Occipital lobe (tissue), 2 donors: ENCODE results near the gene EDNRB. TPM values are rescaled to one million over a fixed set of nuclear protein-coding genes. Genes with fewer than 3 reads are reported as not detected.
"Not testable (repeated sequence)": the region's sequence is repeated elsewhere in the genome, so short reads cannot be mapped to it uniquely, and the experiment has no call there.

ENCODE experiments used
- DNase-seq: peaks from one replicate; lab custom pipeline; 2025; lab: John Stamatoyannopoulos, UW
- total RNA-seq: library from RNA; depleted of rRNA; stranded (reverse); fragments of >200 nt; gene quantifications from one replicate; pipeline ENCODE4 v1.2.3, GENCODE V29; 2014

The EDNRB gene
- total RNA-seq, 1 donor from 2014 or later = 24.6 TPM

GRCh38 chr13:77896977-77897376 is 21.7 kb downstream of the EDNRB start:
- no peak for DNase-seq

GRCh38 chr13:77896536-77896935 is 22.1 kb downstream of the EDNRB start:
- DNase-seq = no peak

- no peak for DNase-seq
Measured at GRCh38 chr13:77894743-77895142, 23.9 kb downstream of the EDNRB start.

- no peak for DNase-seq
Measured at GRCh38 chr13:77893066-77893465, 25.6 kb downstream of the EDNRB start.

GRCh38 chr13:77892491-77892890 is 26.1 kb downstream of the EDNRB start:
- no peak for DNase-seq

GRCh38 chr13:77891486-77891885 is 27.1 kb downstream of the EDNRB start:
- no peak for DNase-seq

GRCh38 chr13:77891041-77891440 is 27.6 kb downstream of the EDNRB start:
- no peak for DNase-seq

GRCh38 chr13:77883328-77883727 is 35.3 kb downstream of the EDNRB start:
- DNase-seq = no peak

- no peak for DNase-seq
Measured at GRCh38 chr13:77878190-77878589, 40.4 kb downstream of the EDNRB start.

- DNase-seq = no peak
Measured at GRCh38 chr13:77876176-77876575, 42.5 kb downstream of the EDNRB start.

- no peak for DNase-seq
Measured at GRCh38 chr13:77874406-77874805, 44.2 kb downstream of the EDNRB start.

- no peak for DNase-seq
Measured at GRCh38 chr13:77872995-77873394, 45.6 kb downstream of the EDNRB start.

GRCh38 chr13:77871596-77871995 is 47.0 kb downstream of the EDNRB start:
- no peak for DNase-seq

GRCh38 chr13:77868717-77869116 is 49.9 kb downstream of the EDNRB start:
- no peak for DNase-seq

GRCh38 chr13:77866971-77867370 is 51.7 kb downstream of the EDNRB start:
- DNase-seq = no peak

GRCh38 chr13:77865622-77866021 is 53.0 kb downstream of the EDNRB start:
- no peak for DNase-seq

- DNase-seq = no peak
Measured at GRCh38 chr13:77863144-77863543, 55.5 kb downstream of the EDNRB start.

- DNase-seq = no peak
Measured at GRCh38 chr13:77861741-77862140, 56.9 kb downstream of the EDNRB start.

- no peak for DNase-seq
Measured at GRCh38 chr13:77860507-77860981, 58.1 kb downstream of the EDNRB start.

GRCh38 chr13:77859450-77859849 is 59.2 kb downstream of the EDNRB start:
- DNase-seq = no peak

- no peak for DNase-seq
Measured at GRCh38 chr13:77857531-77858209, 61.0 kb downstream of the EDNRB start.

- no peak for DNase-seq
Measured at GRCh38 chr13:77853703-77854102, 64.9 kb downstream of the EDNRB start.

- DNase-seq = not testable (repeated sequence)
Measured at GRCh38 chr13:77848050-77848449, 70.6 kb downstream of the EDNRB start.

- DNase-seq = no peak
Measured at GRCh38 chr13:77846173-77846572, 72.5 kb downstream of the EDNRB start.
